HG02852 (cell line): ENCODE results near the gene RTL10.

Experiments
- ATAC-seq: cut with Tn5 transposase; IDR thresholded peaks from one replicate; pipeline ENCODE4 v1.9.1; 2021; ENCODE audit warnings: mild to moderate bottlenecking, moderate library complexity; ENCODE audit not compliant: unreplicated experiment

Gene RTL10

GRCh38 chr22:19877626-19878339 is 23.1 kb upstream of the RTL10 start:
- no peak for ATAC-seq

- no peak for ATAC-seq
Measured at GRCh38 chr22:19876941-19877625, 22.4 kb upstream of the RTL10 start.

GRCh38 chr22:19876314-19876940 is 21.8 kb upstream of the RTL10 start:
- no peak for ATAC-seq

GRCh38 chr22:19875531-19876313 is 21.0 kb upstream of the RTL10 start:
- ATAC-seq = no peak

- ATAC-seq = no peak
Measured at GRCh38 chr22:19875061-19875530, 20.4 kb upstream of the RTL10 start.

- ATAC-seq = no peak
Measured at GRCh38 chr22:19874307-19875060, 19.8 kb upstream of the RTL10 start.

GRCh38 chr22:19873960-19874306 is 19.3 kb upstream of the RTL10 start:
- ATAC-seq = no peak

GRCh38 chr22:19873138-19873959 is 18.7 kb upstream of the RTL10 start:
- ATAC-seq = no peak

GRCh38 chr22:19872779-19873137 is 18.1 kb upstream of the RTL10 start:
- ATAC-seq = no peak

GRCh38 chr22:19871845-19872778 is 17.4 kb upstream of the RTL10 start:
- ATAC-seq = no peak

GRCh38 chr22:19871023-19871844 is 16.6 kb upstream of the RTL10 start:
- ATAC-seq = no peak

- ATAC-seq = no peak
Measured at GRCh38 chr22:19870153-19871022, 15.7 kb upstream of the RTL10 start.

- ATAC-seq = no peak
Measured at GRCh38 chr22:19869497-19870152, 15.0 kb upstream of the RTL10 start.

GRCh38 chr22:19868773-19869471 is 14.2 kb upstream of the RTL10 start:
- ATAC-seq = no peak

GRCh38 chr22:19868333-19868732 is 13.7 kb upstream of the RTL10 start:
- no peak for ATAC-seq

GRCh38 chr22:19867617-19868016 is 12.9 kb upstream of the RTL10 start:
- ATAC-seq = no peak
